Activated B cell treated with CpG ODN at 0.5 μM for 24 hours (primary cell): ENCODE measurements around the gene MS4A18. TPM values are rescaled to one million over a fixed set of nuclear protein-coding genes. Genes with fewer than 3 reads are reported as not detected.

Experiments
- ATAC-seq: fragments of 200-7000 bp; cut with Tn5 transposase; one replicate; pipeline ENCODE4 v1.10.0; 2021; ENCODE audit warnings: low read depth, mild to moderate bottlenecking, moderate library complexity
- CTCF ChIA-PET: fragments of 350-600 bp; sonication (Branson Sonifier 250); formaldehyde crosslinking; loops from one replicate; lab custom pipeline; 2021; ENCODE audit warnings: antibody characterized with exemption; lab: Charles Lee
- POLR2A ChIA-PET: fragments of 350-600 bp; sonication (Branson Sonifier 250); formaldehyde crosslinking; loops from one replicate; lab custom pipeline; 2021; ENCODE audit warnings: antibody characterized with exemption; lab: Charles Lee
- DNase-seq: peaks from one replicate; pipeline ENCODE4 v3.0.0; 2022
- H3K27ac Mint-ChIP-seq: one replicate; pipeline ENCODE4 v1.8.0; 2020; ENCODE audit warnings: mixed read lengths
- H3K27me3 Mint-ChIP-seq: one replicate; pipeline ENCODE4 v1.8.0; 2021; ENCODE audit warnings: mixed read lengths
- H3K36me3 Mint-ChIP-seq: one replicate; pipeline ENCODE4 v1.8.0; 2021; ENCODE audit warnings: low read depth, mixed read lengths
- H3K4me1 Mint-ChIP-seq: one replicate; pipeline ENCODE4 v1.8.0; 2021; ENCODE audit warnings: mixed read lengths
- H3K4me3 Mint-ChIP-seq: one replicate; pipeline ENCODE4 v1.8.0; 2020; ENCODE audit warnings: mild to moderate bottlenecking, mixed read lengths
- H3K9me3 Mint-ChIP-seq: one replicate; pipeline ENCODE4 v1.8.0; 2020; ENCODE audit warnings: mixed read lengths
- intact Hi-C: fragments of 100-400 bp; cut with micrococcal nuclease; formaldehyde crosslinking; loops from one replicate; pipeline ENCODE4 v1.15.1; 2024
- total RNA-seq: library from RNA; stranded (reverse); gene quantifications from 2 replicates; pipeline ENCODE4 v1.2.3, GENCODE V29; 2022
- TF ChIP-seq, protein P1 (sequence below): fragments of 200-600 bp; IDR thresholded peaks from one replicate; pipeline ENCODE4 v1.8.0; 2022; ENCODE audit warnings: antibody characterized with exemption, mild to moderate bottlenecking

MS4A18 gene
- total RNA-seq, 1 donor from 2014 or later, result not detected

DNA sequence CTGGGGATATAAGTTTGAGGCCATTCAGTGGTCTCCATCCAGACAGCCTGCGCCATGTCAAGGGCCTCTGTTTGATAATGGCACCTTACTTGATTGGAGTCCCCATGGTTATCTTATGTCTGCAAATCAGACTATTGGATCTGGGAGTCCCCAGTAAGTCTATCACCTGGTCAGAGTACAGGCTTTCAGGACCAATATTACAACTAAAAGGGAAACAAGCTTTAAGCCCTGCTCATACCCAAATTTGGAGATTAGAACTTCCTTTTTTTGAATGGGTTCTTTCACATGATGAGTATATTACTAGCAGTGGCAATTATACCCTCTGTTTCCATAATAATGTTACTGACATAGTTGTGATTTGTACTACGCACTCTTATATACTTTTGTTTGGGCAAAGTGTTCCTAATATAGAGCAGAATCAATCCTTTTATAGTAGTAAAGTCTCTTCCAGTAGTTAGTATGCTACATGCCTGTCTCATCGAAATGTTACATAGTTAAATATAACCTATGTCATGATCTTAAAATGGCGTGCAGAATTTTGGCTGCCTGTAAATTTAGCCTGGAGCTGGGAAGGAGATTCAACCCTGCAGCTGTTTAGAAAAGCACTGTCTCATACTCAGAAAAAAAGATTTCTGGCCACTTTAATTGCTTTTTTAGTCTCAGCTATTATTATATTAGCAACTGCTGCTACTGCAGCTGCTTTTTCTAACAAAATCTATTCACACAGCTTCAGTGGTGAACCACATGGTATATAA is 37.1 kb downstream of the MS4A18 start:
- Mint-ChIP-seq H3K27ac (no peak overlapping the region), H3K27me3 (peaks cover 19% of the 10 kb centered on the region), H3K36me3 (no peaks in the 10 kb centered on the region), H3K4me1 (peaks cover 55% of the 10 kb centered on the region), H3K4me3 (no peak overlapping the region), H3K9me3 (no peaks in the 10 kb centered on the region)
- intact Hi-C loops, result loop anchor here (2.0 to 10.0 kb wide), 5 partner anchors 129 to 1144 kb away; partner anchors contain the start of genes OSBP and SLC15A3
- ATAC-seq (peak; percentile 22), DNase-seq (no peak)
- TF ChIP-seq, protein P1, sequence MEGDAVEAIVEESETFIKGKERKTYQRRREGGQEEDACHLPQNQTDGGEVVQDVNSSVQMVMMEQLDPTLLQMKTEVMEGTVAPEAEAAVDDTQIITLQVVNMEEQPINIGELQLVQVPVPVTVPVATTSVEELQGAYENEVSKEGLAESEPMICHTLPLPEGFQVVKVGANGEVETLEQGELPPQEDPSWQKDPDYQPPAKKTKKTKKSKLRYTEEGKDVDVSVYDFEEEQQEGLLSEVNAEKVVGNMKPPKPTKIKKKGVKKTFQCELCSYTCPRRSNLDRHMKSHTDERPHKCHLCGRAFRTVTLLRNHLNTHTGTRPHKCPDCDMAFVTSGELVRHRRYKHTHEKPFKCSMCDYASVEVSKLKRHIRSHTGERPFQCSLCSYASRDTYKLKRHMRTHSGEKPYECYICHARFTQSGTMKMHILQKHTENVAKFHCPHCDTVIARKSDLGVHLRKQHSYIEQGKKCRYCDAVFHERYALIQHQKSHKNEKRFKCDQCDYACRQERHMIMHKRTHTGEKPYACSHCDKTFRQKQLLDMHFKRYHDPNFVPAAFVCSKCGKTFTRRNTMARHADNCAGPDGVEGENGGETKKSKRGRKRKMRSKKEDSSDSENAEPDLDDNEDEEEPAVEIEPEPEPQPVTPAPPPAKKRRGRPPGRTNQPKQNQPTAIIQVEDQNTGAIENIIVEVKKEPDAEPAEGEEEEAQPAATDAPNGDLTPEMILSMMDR, result no peak
- ChIA-PET POLR2A (interaction anchor here (0.6 to 1.6 kb wide), 3 partner anchors 14 to 306 kb away, joined by 3 to 7 read pairs (median 3); partner anchors contain the start of gene MS4A1), CTCF (interaction anchor here (0.8 to 7.3 kb wide), 5 partner anchors 8 to 497 kb away, joined by 3 to 86 read pairs (median 5); no protein-coding TSS in a partner anchor)

DNA sequence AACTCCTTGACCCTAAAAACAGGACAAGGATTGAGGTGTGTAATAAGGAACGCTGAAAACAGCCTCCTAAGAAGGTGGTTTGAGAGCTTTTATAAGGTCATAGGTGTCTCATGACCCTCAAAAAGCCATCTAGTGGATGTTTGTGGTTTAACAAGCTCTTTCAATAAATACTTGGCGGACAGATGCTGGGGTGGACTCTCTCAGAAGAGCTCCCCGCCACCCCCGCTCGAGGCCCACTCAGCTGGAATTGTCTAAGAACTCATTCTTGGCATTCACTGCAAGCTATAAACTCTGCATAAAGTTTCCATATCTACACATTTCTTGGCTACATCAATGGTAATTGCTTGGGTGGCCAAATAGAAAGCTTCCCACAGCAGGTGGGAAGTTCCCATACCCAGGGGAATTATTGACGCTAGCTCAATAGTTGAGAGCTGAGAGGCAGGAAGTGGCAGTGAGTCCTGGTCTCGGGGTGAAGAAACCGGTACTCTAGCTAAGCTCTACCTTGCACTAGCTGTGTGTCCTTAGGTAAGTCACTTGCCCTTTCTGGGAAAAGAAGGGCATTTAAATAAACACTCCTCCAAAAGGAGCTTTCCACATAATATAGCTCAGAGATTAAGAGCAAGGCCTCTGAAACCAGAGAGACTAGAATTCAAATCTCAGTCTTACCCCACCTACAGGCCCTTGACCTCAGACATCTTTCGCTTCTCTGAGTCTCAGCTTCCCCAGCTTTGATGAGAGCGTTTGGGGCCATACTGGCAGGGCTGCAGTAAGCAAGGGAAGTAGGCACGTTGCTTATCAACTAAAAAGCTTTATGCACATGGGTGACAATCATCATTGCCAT is 38.6 kb downstream of the MS4A18 start:
- no peaks in the 10 kb centered on the region for H3K36me3 Mint-ChIP-seq
- ChIA-PET CTCF (interaction anchor here (0.7 to 7.3 kb wide), 18 partner anchors 9 to 498 kb away, joined by 3 to 86 read pairs (median 4); no protein-coding TSS in a partner anchor), POLR2A (interaction anchor here (0.5 to 1.6 kb wide), 5 partner anchors 12 to 399 kb away, joined by 3 to 7 read pairs (median 3); partner anchors contain the start of gene VPS37C)
- ATAC-seq (peak; percentile 90), DNase-seq (no peak)
- no peaks in the 10 kb centered on the region for H3K9me3 Mint-ChIP-seq
- TF ChIP-seq, protein P1, result no peak
- intact Hi-C loops, result loop anchor here (1.0 to 10.0 kb wide), 7 partner anchors 12 to 1146 kb away; partner anchors contain the start of genes CCDC86, OSBP and SLC15A3
- H3K4me3 Mint-ChIP-seq, result peak overlapping the region; percentile 44
- peaks cover 55% of the 10 kb centered on the region for H3K4me1 Mint-ChIP-seq
- H3K27ac Mint-ChIP-seq, result peak overlapping the region; percentile 56
- peaks cover 18% of the 10 kb centered on the region for H3K27me3 Mint-ChIP-seq

DNA sequence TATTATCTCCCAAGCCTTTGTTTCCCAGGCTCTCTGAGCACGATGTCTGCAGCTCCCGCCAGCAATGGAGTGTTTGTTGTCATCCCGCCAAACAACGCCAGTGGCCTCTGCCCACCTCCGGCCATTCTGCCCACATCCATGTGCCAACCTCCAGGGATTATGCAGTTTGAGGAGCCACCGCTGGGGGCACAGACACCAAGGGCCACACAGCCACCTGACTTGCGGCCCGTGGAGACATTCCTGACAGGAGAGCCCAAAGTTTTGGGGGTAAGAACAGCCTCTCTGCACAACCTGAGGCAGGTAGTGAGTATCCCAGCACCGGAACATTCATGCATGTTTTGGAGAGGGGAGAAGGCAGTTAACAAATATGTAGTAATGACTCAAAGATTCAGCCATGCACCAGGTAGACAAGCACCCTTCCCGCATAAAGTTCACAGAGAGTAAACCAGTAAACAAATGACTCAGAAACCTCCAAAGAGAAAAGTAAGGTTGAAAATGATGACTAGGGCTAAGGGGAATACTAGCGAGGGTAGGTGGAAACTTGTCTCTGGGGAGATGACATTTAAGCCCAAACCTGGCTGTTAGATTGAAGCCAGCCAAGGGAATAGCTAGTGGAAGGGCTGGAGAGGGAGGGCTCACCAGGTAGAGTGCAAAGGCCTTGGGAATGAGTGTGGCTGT is 39.3 kb downstream of the MS4A18 start:
- Mint-ChIP-seq H3K4me1 (peaks cover 54% of the 10 kb centered on the region), H3K27me3 (peaks cover 19% of the 10 kb centered on the region), H3K4me3 (peak overlapping the region; percentile 4), H3K9me3 (no peaks in the 10 kb centered on the region), H3K36me3 (no peaks in the 10 kb centered on the region), H3K27ac (no peak overlapping the region)
- TF ChIP-seq, protein P1, result no peak
- intact Hi-C loops, result loop anchor here (1.0 to 10.0 kb wide), 7 partner anchors 11 to 1147 kb away; partner anchors contain the start of genes CCDC86, OSBP and SLC15A3
- ATAC-seq (no peak), DNase-seq (no peak)
- ChIA-PET POLR2A (interaction anchor here (0.6 to 1.6 kb wide), 7 partner anchors 11 to 398 kb away, joined by 3 to 7 read pairs (median 5); partner anchors contain the start of gene VPS37C), CTCF (interaction anchor here (0.7 to 7.3 kb wide), 15 partner anchors 10 to 499 kb away, joined by 3 to 86 read pairs (median 4); no protein-coding TSS in a partner anchor)

DNA sequence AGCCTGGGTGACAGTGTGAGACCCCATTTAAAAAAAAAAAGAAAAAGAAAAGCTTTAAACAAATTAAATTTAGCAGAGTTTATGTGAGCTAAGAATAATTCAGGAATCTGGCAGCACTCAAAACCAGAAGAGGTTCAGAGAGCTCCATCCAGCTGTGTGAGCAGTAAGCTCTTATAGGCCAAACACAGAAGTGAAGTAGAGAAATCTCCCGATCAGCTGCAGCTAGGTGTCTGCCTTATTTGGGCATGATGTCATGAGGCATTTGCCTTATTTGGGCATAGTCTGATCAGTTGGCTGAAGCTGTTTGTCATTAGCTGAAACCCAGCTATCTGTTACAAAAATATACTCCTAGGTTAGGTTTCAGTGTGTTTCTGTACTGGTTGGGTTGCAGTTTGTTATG is 40.4 kb downstream of the MS4A18 start:
- ChIA-PET CTCF (interaction anchor here (1.1 to 7.3 kb wide), 3 partner anchors 11 to 500 kb away, joined by 3 to 86 read pairs (median 3); no protein-coding TSS in a partner anchor), POLR2A (interaction anchor here (0.6 to 1.5 kb wide), 3 partner anchors 10 to 131 kb away, joined by 3 to 5 read pairs (median 5); no protein-coding TSS in a partner anchor)
- H3K4me3 Mint-ChIP-seq, result no peak overlapping the region
- intact Hi-C loops, result loop anchor here (5.0 to 10.0 kb wide), 4 partner anchors 187 to 1148 kb away; partner anchors contain the start of genes OSBP and SLC15A3
- TF ChIP-seq, protein P1, result no peak
- DNase-seq (no peak), ATAC-seq (no peak)
- H3K36me3 Mint-ChIP-seq, result no peaks in the 10 kb centered on the region
- H3K4me1 Mint-ChIP-seq, result peaks cover 44% of the 10 kb centered on the region
- peaks cover 24% of the 10 kb centered on the region for H3K27me3 Mint-ChIP-seq
- H3K9me3 Mint-ChIP-seq, result no peaks in the 10 kb centered on the region
- no peak overlapping the region for H3K27ac Mint-ChIP-seq
